Central memory CD4-positive, alpha-beta T cell (primary cell): Measurements from ENCODE around the gene CUX1.
"Not testable (repeated sequence)": the region's sequence is repeated elsewhere in the genome, so short reads cannot be mapped to it uniquely, and the experiment has no call there.

Source experiments
- DNase-seq: peaks from one replicate; pipeline ENCODE4 v3.0.0; 2022

Gene CUX1

GRCh38 chr7:102051736-102052135 is 234.3 kb downstream of the CUX1 start:
- not testable (repeated sequence) for DNase-seq

GRCh38 chr7:102054158-102054557 is 236.7 kb downstream of the CUX1 start:
- no peak for DNase-seq

- DNase-seq: no peak
Observed at GRCh38 chr7:102055181-102055976, 238.0 kb downstream of the CUX1 start.

- no peak for DNase-seq
Observed at GRCh38 chr7:102059524-102059923, 242.1 kb downstream of the CUX1 start.

- DNase-seq: no peak
Observed at GRCh38 chr7:102061354-102061945, 244.0 kb downstream of the CUX1 start.

- no peak for DNase-seq
Observed at GRCh38 chr7:102061981-102062390, 244.6 kb downstream of the CUX1 start.

GRCh38 chr7:102063690-102064180 is 246.3 kb downstream of the CUX1 start:
- DNase-seq: no peak

GRCh38 chr7:102064361-102065025 is 247.1 kb downstream of the CUX1 start:
- no peak for DNase-seq

- no peak for DNase-seq
Observed at GRCh38 chr7:102065226-102065625, 247.8 kb downstream of the CUX1 start.

GRCh38 chr7:102066476-102066875 is 249.1 kb downstream of the CUX1 start:
- no peak for DNase-seq

GRCh38 chr7:102068846-102069245 is 251.4 kb downstream of the CUX1 start:
- DNase-seq: no peak

GRCh38 chr7:102069931-102070629 is 252.7 kb downstream of the CUX1 start:
- no peak for DNase-seq

- DNase-seq: no peak
Observed at GRCh38 chr7:102072003-102072402, 254.6 kb downstream of the CUX1 start.

GRCh38 chr7:102072636-102073209 is 255.3 kb downstream of the CUX1 start:
- no peak for DNase-seq

GRCh38 chr7:102073931-102074880 is 256.8 kb downstream of the CUX1 start:
- no peak for DNase-seq

GRCh38 chr7:102075126-102075525 is 257.7 kb downstream of the CUX1 start:
- DNase-seq: no peak

GRCh38 chr7:102075553-102076135 is 258.2 kb downstream of the CUX1 start:
- DNase-seq: no peak

- DNase-seq: no peak
Observed at GRCh38 chr7:102077081-102077480, 259.7 kb downstream of the CUX1 start.

- DNase-seq: no peak
Observed at GRCh38 chr7:102079140-102080018, 262.0 kb downstream of the CUX1 start.

GRCh38 chr7:102080019-102080433 is 262.6 kb downstream of the CUX1 start:
- DNase-seq: no peak
